Small intestine (tissue), 7 donors: ENCODE measurements around the gene HPS4. TPM values are rescaled to one million over a fixed set of nuclear protein-coding genes. Genes with fewer than 3 reads are reported as not detected.

Experiments
- DNase-seq, 2 donors: peaks; one replicate each; pipeline versions ENCODE4 v3.0.0 to v3.0.0-alpha.2; 2013
- FAIRE-seq: peaks from 2 replicates; lab custom pipeline; 2012; peaks lifted over from hg19 to GRCh38; lab: Jason Lieb, UNC
- H3K27ac ChIP-seq, 3 donors: one replicate each; pipeline ENCODE4 v1.5.1; 2013; ENCODE audit warnings: low read length in 2 of 3, mild to moderate bottlenecking in 2 of 3, control low read depth in 1 of 3, inconsistent platforms in 1 of 3, low read depth in 1 of 3, moderate library complexity in 1 of 3
- H3K27me3 ChIP-seq, 3 donors: one replicate each; pipeline ENCODE4 v1.6.1; 2013; ENCODE audit warnings: low read length in 3 of 3, inconsistent platforms in 1 of 3; ENCODE audit not compliant: control insufficient read depth in 3 of 3, insufficient read depth in 3 of 3
- H3K36me3 ChIP-seq, 3 donors: one replicate each; pipeline ENCODE4 v1.6.1; 2013; ENCODE audit warnings: low read length in 3 of 3, inconsistent platforms in 1 of 3, low read depth in 1 of 3, mild to moderate bottlenecking in 1 of 3, moderate library complexity in 1 of 3; ENCODE audit not compliant: control insufficient read depth in 3 of 3, insufficient read depth in 2 of 3
- H3K4me1 ChIP-seq, 3 donors: one replicate each; pipeline ENCODE4 v1.6.1; 2013; ENCODE audit warnings: low read length in 2 of 3, inconsistent platforms in 1 of 3, low read depth in 1 of 3, mild to moderate bottlenecking in 1 of 3, moderate library complexity in 1 of 3; ENCODE audit not compliant: control insufficient read depth in 3 of 3, insufficient read depth in 2 of 3
- H3K4me3 ChIP-seq, 3 donors: one replicate each; pipeline ENCODE4 v1.5.1; 2013; ENCODE audit warnings: low read length in 3 of 3, control low read depth in 1 of 3, inconsistent platforms in 1 of 3, low read depth in 1 of 3, mild to moderate bottlenecking in 1 of 3, moderate library complexity in 1 of 3
- H3K9me3 ChIP-seq, 2 donors: one replicate each; pipeline ENCODE4 v1.6.1; 2013; ENCODE audit warnings: low read depth in 1 of 2, low read length in 1 of 2; ENCODE audit not compliant: control insufficient read depth in 2 of 2, insufficient read depth in 1 of 2
- WGBS, 3 donors: extraction: QIAGEN DNeasy Blood & Tissue Kit; methylation state at CpG; one replicate each; pipeline ENCODE4 v1.1.7; 2013; 5-methylcytosine and 5-hydroxymethylcytosine counted together
- polyA plus RNA-seq, 4 donors: library from polyadenylated mRNA; stranded (reverse) in 3 of 4; unstranded in 1 of 4; fragments of 200-250 nt in 3 of 4; fragments of 120-200 nt in 1 of 4; gene quantifications; one replicate each; pipeline versions ENCODE4 v1.2.1 to v1.2.3, GENCODE V29; 2013
- donor health status: healthy with polysubstance abuse.
- donor health status: control.
- donor health status: control.
- donor health status: Bipolar disorder and iron deficiency.
- donor health status: healthy.

HPS4 gene
- polyA plus RNA-seq, 4 donors: 9.8 to 49.2 (median 14.3) TPM

DNA sequence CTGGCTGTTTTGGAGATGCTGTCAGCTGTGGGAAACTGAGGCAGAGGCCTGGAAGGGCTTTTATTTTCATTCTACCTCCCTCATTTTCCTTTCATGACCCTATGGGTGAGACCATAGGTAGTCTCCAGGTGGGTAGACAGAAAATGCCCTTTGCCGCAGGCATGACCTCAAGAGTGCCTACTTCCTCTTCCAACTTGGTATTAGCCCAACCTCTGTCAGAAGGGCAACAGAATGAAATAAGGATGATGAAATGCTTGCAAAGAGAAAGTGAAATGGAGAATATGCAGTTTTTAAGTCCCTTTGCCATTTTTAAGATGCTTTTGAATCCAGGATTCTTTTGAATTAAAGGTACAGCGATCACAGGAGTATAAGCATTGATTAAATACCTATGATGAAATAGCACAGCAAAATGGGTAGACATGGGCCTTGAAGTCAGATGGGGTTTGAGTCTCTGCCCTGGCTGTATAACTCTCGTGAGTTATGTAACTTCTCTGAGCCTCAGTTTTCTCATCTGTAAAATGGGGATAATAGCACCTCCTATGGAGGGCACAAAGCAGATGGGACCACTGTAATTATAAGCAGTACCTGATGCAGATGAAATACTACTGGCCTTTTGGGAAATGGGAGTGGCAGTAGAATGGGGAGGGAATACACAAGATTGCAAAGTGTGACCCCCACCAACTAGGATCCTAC, 50.8 kb downstream of the HPS4 start:
- peaks cover 0 to 5% (median 0%) of the 10 kb centered on the region in 3 donors for H3K36me3 ChIP-seq
- H3K27me3 ChIP-seq: peaks cover 0 to 16% (median 0%) of the 10 kb centered on the region in 3 donors
- peaks cover 0 to 9% (median 4%) of the 10 kb centered on the region in 3 donors for H3K4me1 ChIP-seq
- H3K4me3 ChIP-seq: no peak overlapping the region
- DNase-seq (no peak), FAIRE-seq (no peak)
- H3K27ac ChIP-seq: peak overlapping the region in 1 of 3 donors; percentile 24
- 88% methylated on average over 3 of the region's 3 CpGs for WGBS, 3 donors
- no peaks in the 10 kb centered on the region for H3K9me3 ChIP-seq

GRCh38 chr22:26431261-26431995, 52.2 kb downstream of the HPS4 start:
- Histone ChIP-seq H3K9me3 (no peaks in the 10 kb centered on the region), H3K4me1 (peaks cover 0 to 6% (median 2%) of the 10 kb centered on the region in 3 donors), H3K4me3 (no peak overlapping the region), H3K27me3 (peaks cover 0 to 18% (median 0%) of the 10 kb centered on the region in 3 donors), H3K27ac (no peak overlapping the region), H3K36me3 (peaks cover 0 to 5% (median 0%) of the 10 kb centered on the region in 3 donors)
- DNase-seq (peak in 1 of 2 donors; percentile 10), FAIRE-seq (no peak)
- 83 to 87% (median 84%) methylated on average over 13 of the region's 13 CpGs for WGBS, 3 donors

DNA sequence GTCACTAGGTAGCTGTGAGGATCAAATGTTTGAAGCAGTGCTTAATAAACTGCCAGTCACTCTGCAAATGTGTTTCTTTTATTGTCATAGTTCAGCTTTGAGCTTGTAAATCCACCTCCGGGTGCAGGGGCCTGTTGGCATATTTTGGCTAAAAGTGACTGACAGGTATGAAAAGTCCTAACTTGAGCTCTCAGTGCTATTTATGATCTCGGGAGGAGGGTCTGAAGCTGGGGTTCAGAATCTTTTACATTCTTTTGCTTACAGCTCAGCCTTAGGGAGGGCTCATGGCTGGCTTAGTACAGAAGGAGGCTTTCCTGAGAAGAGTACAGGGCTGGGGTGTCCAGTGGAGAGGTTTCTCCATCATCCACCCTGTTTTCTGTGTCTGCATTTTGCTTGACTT, 53.0 kb downstream of the HPS4 start:
- H3K27ac ChIP-seq: no peak overlapping the region
- H3K4me3 ChIP-seq: no peak overlapping the region
- no peaks in the 10 kb centered on the region for H3K9me3 ChIP-seq
- H3K4me1 ChIP-seq: peaks cover 0 to 6% (median 0%) of the 10 kb centered on the region in 3 donors
- DNase-seq (no peak), FAIRE-seq (no peak)
- H3K36me3 ChIP-seq: peaks cover 0 to 5% (median 0%) of the 10 kb centered on the region in 3 donors
- peaks cover 0 to 18% (median 0%) of the 10 kb centered on the region in 3 donors for H3K27me3 ChIP-seq
- 78 to 91% (median 89%) methylated on average over 2 of the region's 2 CpGs for WGBS, 3 donors

- Histone ChIP-seq H3K27ac (no peak overlapping the region), H3K36me3 (peaks cover 0 to 5% (median 0%) of the 10 kb centered on the region in 3 donors), H3K9me3 (no peaks in the 10 kb centered on the region), H3K4me3 (peak overlapping the region in 2 of 3 donors; percentile 30 to 79), H3K4me1 (peaks cover 0 to 6% (median 0%) of the 10 kb centered on the region in 3 donors), H3K27me3 (peaks cover 0 to 18% (median 0%) of the 10 kb centered on the region in 3 donors)
- FAIRE-seq: no peak
- DNase-seq: peak in 1 of 2 donors; percentile 25
- 6 to 12% (median 7%) methylated on average over 22 to 50 of the region's 50 CpGs for WGBS, 3 donors
Observed at GRCh38 chr22:26429458-26430286, 53.9 kb downstream of the HPS4 start.

DNA sequence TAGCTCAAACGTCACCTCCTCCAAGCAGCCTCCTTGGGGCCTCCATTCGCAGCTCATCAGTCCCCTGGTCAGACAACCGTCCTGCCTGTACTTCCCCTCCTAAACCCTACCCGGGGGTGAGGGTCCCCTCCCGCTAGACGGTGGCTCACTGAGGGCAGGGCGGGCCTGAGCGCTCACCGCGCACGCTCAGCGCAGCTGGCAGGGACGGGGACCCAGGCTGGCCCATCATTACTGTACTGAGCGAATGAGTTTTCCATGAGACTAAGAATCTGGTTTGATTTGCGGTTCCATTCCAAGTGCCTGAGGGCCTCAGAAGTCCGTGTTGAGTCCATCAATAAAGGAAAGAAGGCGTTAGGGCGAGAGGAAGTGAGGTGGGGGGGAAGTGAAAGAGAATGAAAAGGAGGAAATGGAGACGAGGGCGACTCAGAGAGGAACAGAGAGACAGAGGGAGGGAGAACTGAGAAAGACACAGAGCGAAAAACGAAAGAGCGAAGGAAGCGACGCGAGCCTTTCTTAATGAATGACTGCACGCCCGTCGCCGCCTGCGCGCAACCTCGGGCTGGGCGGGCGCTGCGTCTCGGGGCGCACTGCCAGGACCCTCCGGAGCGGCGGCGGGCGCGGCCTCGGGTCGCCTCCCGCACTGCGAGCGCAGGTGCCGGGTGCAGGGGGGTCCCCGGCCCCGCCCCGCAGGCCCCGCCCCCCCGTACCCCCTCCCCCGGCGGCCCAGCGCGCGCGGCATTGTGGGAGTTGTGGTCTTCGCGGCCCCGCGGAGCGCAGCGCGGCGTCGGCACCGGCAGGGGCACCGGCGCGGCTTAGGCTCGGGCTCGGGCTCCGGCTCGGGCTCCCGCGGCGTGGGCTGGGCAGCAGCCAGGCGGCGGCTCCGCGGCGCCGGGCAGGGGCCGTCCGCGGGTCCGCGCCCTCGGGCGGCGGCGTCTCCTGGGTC, 54.8 kb downstream of the HPS4 start, which contains the start of gene ASPHD2:
Gene ASPHD2 (plus strand): TSS at position 746 of the 943 bp plus-strand sequence. CDS start 4,356 bp downstream, outside the sequence.
- FAIRE-seq (no peak), DNase-seq (peak; percentile 63 to 77)
- Histone ChIP-seq H3K4me1 (peaks cover 0 to 6% (median 0%) of the 10 kb centered on the region in 3 donors), H3K9me3 (no peaks in the 10 kb centered on the region), H3K27ac (peak within 1 kb of the TSS; percentile 47 to 88 (median 83)), H3K27me3 (peaks cover 0 to 18% (median 0%) of the 10 kb centered on the region in 3 donors), H3K36me3 (no peaks in the 10 kb centered on the region), H3K4me3 (peak within 1 kb of the TSS; percentile 30 to 79 (median 62))
- 0 to 1% (median 1%) methylated on average over 37 to 96 of the region's 96 CpGs for WGBS, 3 donors

DNA sequence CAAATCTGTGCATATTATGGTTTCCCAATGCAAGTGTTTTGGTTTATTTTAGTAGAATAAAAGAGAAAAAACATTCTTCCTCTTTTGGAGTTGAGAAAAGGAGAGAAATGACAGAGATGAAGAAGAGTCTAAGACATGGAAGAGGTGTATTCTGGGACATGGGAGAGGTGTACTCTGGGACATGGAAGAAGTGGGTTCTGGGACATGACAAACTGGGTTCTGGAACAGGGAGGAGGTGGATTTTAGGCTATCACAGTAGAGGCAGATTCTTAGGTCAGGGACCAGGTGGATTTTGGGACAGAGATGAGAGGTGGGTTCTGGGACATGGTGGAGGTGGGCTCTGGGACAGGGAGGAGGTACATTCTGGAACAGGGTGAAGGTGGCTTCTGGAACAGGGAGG, 56.7 kb downstream of the HPS4 start:
- Histone ChIP-seq H3K4me3 (no peak overlapping the region), H3K27ac (no peak overlapping the region), H3K9me3 (peaks cover 0 to 2% of the 10 kb centered on the region in 2 donors), H3K36me3 (no peaks in the 10 kb centered on the region), H3K4me1 (peaks cover 0 to 6% (median 0%) of the 10 kb centered on the region in 3 donors), H3K27me3 (peaks cover 0 to 18% (median 0%) of the 10 kb centered on the region in 3 donors)
- no peak for FAIRE-seq
- DNase-seq: no peak

GRCh38 chr22:26418620-26419019, 65.0 kb downstream of the HPS4 start:
- H3K27ac ChIP-seq: no peak overlapping the region
- 51 to 74% (median 62%) methylated on average over 3 of the region's 3 CpGs for WGBS, 3 donors
- FAIRE-seq: no peak

More at GRCh38 chr22:26418620-26419019, 65.0 kb downstream of the HPS4 start:
- no peak overlapping the region for H3K4me3 ChIP-seq
- DNase-seq: no peak
- no peaks in the 10 kb centered on the region for H3K4me1 ChIP-seq
- H3K36me3 ChIP-seq: no peaks in the 10 kb centered on the region
- H3K9me3 ChIP-seq: peaks cover 0 to 2% of the 10 kb centered on the region in 2 donors
- peaks cover 0 to 9% (median 0%) of the 10 kb centered on the region in 3 donors for H3K27me3 ChIP-seq
